NCI-H1092 treated with DMSO at 0.1 percent for 48 hours (cell line): ENCODE results near the gene PRUNE2.

Experiments
- DNase-seq: peaks from one replicate; lab custom pipeline; 2025; lab: John Stamatoyannopoulos, UW

PRUNE2 gene

DNA sequence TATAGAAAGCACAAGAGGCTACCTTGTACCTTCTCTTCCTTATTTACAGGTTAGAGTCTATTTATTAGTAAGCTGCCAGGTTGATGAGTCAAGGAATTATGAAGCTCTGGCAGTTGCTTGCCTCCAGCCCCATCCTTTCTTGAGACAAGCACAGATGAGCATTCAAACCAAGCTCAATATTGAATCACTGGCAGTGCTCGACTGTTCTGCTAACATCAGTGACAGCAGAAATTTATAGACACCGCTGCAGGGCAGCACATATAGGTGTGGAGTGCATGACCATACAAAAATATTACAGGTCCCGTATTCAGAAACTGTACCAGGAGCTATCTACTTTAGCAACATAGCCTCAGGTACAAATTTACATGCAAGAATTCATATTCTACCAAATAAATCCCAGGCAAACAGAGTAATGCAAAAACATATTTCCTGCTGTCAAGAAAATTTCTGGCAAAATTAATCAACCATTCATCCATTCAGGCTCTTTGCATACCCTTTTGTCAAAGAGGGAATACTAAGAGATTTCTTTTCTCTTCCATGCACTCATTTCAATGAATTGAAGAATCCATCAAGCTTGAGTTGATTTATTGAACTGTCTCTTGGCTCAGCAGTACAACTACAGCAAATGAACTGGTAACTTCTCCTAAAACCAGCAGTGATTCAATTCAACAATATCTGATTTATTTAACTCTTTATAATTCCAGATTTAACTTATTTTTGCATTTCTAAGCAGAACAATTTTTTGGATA is 168.6 kb downstream of the PRUNE2 start:
- DNase-seq = no peak

- no peak for DNase-seq
These were observed 171.2 kb downstream of the PRUNE2 start for GRCh38 chr9:76734716-76735115.

GRCh38 chr9:76733096-76733495 is 172.8 kb downstream of the PRUNE2 start:
- DNase-seq = no peak

DNA sequence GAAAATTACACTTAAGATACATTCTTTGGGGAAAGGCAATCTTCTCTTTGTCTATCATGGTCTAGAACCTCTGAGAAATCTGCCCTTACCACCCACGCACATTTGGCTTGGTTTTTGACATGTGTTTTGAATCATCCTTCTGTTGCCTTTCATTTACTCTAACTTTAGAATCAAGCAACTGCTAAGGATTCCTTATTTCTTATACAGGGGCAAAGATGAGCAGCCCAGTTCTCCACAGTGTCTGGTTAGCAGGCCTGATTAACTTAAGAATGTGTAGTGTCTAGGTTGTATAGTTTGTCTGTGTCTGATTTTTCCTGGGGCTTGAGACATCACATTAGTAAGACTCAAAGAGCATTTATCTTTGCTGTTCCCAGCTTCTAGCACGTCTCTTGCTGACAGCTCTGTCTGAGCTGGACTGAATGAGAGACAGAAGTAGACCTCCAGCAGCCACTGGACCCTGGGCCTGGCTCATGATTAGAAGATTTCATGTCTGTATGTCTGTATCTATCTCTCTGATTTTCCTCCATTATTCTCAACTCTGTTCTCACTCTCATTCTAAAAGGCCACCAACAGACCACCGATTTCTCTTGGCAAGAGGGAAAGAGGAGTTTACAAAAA is 173.5 kb downstream of the PRUNE2 start:
- peak; percentile 7 for DNase-seq

DNA sequence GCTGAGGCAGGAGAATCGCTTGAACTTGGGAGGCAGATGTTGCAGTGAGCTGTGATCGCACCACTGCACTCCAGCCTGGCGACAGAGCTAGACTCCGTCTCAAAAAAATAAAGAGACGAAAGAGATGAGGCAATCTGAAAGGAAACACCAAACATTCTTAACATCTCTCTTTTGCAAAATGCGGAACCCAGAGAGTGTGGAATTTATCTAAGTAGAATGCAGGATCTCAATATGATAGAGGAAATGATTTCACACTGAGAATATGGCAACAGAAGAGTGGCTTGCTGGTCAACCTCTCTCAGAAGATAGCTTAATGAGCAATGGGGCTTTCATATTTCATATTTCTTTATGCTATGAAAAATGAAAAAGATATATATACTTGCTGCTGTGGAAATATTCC is 175.1 kb downstream of the PRUNE2 start:
- no peak for DNase-seq

DNA sequence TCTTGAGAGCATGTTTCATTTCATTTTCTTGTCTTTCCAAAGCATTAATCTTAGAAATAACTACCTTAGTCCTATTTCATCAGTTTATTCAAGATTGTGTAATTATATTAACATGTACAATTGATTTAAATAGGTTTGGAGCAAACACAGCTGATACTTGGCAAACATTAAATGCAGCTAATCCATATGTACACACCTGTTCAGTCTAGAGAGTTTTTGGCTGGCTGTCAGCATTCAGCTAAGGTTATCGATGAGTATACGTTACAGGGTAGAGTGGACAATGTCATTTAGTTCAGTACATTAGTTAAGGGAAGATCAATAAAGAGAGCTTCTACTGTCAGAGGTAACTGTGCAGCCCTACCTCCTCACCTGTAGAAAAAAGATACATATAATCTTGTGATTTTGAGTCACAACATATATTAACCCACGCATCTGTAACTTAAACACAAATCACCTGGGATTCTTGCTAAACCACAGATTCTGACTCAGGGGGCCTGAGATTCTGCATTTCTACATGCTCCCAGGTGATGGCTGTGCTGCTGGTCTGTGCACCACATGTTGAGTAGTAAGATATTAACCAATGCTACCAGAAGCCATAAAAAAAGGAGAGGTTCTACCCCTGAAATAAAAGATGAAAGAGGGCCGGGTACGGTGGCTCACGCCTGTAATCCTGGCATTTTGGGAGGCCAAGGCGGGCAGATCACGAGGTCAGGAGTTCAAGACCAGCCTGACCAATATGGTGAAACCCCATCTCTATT is 175.8 kb downstream of the PRUNE2 start:
- DNase-seq = peak; percentile 95

GRCh38 chr9:76729116-76729515 is 176.8 kb downstream of the PRUNE2 start:
- DNase-seq = peak; percentile 25

DNA sequence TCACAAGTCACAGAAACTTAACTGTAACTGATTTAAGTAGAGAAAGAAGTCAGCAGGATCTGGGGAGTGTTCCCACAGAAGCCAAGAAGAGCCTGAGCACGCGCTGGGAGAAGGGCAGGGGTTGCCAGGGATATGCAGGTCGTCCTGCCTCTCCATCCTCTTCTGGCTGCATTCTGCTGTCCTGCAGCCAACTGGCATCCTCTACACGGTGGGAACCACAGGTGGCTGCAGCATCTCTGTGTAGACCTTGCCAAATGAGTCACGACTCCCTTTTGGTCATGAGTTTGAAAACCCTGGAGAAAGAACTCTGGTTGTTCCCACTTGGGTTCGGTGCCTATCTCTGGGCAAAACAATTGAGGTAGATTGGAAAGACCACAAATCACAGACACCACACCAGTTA is 180.0 kb downstream of the PRUNE2 start:
- DNase-seq = peak; percentile 78

DNA sequence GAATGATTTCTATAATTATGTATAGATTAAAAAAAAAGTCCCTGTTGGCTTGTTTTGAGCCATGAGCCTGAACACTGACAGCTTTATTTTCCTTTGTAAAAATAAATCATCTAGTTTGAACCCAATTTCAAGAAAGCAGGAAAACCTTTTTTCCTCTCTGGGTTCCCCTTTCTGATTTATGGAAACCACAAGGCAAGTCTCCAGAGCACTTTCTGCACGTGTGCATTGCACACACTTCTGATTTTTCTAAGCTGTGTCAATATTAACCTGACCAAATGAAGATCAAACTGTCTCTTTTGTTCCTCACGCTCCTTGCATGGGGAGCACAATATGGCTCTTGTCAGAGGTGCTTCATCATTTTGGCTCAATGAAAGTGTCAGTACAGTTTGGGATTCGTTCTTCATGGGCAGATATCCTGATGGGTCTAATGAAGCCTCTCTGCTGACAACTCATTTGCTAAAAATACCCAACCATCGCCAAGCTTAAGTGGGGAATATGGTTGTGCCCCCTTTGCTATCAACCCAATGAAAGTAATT is 180.8 kb downstream of the PRUNE2 start:
- peak; percentile 80 for DNase-seq

DNA sequence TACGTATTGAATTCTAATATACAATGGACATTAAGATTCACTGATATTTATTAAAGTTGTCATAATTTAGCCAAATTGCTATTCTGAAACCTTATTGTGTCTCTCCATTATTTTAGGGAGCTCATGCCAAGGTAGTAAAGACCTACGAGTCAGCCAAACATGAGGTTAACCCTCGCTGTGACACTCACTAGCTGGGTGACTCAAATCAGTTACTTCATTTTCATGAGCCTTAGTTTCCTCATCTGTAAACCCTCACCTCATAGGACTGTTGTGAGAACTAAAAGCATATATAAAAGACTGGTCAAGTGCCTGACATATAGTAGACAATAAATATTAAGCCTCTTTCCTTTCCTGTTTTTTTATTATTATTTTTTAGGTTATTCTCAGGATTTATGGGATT is 185.7 kb downstream of the PRUNE2 start:
- DNase-seq = no peak

GRCh38 chr9:76718166-76718565 is 187.7 kb downstream of the PRUNE2 start:
- DNase-seq = no peak

GRCh38 chr9:76717613-76718012 is 188.3 kb downstream of the PRUNE2 start:
- peak; percentile 59 for DNase-seq

- DNase-seq = peak; percentile 59
These were observed 188.7 kb downstream of the PRUNE2 start for GRCh38 chr9:76717176-76717575.

GRCh38 chr9:76716085-76716672 is 189.7 kb downstream of the PRUNE2 start:
- DNase-seq = peak; percentile 66

DNA sequence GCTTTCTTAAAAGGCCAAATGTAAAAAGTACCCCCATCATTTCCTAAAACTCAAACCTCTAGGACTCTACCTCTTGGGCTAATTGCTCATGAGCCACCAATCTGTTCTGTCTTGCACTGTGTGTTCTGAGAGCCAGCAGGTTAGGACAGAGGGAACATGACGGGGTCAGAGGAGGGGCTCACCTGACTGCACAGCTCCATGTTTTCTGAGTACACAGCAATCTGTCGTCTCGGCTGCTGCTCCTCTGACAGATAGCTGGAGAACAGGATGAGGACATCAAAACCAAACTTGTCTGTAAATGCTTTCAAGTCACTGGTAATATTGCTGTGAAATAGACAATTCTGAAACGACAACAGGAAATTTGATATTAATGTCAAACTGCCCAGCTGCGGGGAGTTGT is 192.5 kb downstream of the PRUNE2 start:
- DNase-seq = no peak

- no peak for DNase-seq
These were observed 196.9 kb downstream of the PRUNE2 start for GRCh38 chr9:76709020-76709419.

DNA sequence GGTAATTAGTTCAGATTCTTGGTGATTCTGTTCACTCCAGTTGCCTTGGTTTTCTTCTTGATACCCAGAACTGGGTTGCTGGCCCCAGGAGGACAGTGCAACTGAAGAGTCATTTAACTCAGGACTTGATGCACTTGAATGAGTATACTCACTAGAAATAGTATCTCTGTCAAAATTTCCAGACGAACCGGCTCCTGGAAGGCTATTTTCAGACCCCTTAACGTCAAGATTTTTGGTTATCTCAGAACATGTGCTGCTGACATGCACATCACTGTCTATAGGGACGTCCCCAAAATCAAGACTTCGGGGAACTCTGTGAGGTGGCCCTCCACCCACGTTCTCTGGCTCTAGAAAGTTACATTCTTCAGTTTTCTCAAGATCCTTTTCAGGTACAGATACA is 198.4 kb downstream of the PRUNE2 start:
- DNase-seq = no peak

DNA sequence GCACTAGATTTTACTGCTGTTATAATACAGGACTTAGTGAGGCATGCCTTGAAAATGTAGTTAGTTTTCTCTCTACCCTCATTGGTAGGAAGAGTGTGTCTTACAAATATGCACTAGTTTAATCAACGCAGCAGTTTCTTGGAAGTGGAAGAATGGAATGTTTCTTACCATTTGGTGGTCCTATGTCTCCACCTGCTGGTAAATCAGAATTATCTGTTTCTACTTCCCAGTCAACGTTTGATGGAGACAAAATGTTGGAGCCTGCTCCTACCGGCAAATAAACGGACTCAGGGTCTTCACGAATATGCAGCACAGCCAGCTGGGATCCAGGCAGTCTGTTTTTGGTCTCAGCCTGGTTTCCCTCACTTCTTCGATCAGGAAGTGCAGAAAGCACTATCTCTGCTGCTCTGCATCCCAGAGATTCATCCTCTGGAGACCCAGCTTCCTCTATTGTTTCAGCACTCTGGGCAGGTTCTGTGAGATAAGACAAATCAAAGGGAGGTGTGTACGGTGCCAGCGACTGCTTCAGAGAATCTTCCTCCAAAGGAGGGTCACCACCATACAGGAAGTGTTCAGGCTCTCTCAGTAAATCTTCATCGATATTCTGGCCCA is 201.2 kb downstream of the PRUNE2 start:
- peak; percentile 79 for DNase-seq

DNA sequence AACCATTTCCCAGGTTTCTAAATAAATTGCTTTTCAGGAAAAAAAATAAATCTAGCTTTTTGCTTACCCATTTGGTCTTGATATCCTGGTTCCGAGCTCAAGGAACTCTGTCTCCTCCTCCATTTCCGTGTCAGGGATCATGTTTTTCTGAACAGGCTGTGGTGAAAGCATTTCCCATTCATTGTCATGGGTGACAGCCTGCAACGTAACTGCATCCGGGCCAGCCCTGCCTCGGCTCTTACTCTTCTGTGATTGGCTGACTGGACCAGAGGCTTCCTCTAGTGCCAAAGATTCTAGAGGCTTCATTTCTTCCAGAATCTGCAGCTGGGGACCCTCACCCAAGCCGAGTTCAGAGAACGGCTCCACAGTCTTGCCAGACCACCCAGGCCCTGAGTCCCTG is 202.6 kb downstream of the PRUNE2 start:
- no peak for DNase-seq

GRCh38 chr9:76701441-76702039 is 204.4 kb downstream of the PRUNE2 start:
- no peak for DNase-seq

DNA sequence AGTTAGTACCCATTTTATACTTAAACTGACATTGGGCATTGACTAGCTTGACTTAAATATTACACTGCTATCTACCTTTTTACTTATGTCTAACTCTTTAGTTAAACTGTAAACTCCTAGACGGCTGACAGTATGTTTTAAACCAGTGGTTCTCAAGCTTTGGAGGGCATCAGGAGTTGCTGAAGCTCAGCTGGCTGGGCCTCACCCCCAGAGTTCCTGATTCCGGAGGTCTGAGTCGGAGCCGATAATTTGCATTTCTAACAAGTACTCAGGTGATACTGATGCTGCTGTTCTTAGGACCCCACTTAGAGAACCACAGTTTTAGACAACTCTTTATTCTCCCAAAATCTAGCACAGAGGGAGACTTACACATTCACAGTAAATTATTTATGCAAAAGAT is 205.0 kb downstream of the PRUNE2 start:
- DNase-seq = no peak

GRCh38 chr9:76699971-76700370 is 205.9 kb downstream of the PRUNE2 start:
- DNase-seq = no peak
